Stimulated activated CD4-positive, alpha-beta T cell treated with anti-CD3 and anti-CD28 coated beads, Interleukin-4, amount 100 ng/mL, for 4 hours (primary cell): ENCODE data around the gene HOXC5.

ENCODE experiments used
- DNase-seq, 2 experiments: peaks; one replicate each; pipeline ENCODE4 v3.0.0-alpha.2; 2020

HOXC5 gene

GRCh38 chr12:54032627-54033100 lies at the start of gene HOXC5:
Gene HOXC5, plus strand, starts transcription at chr12:54033050. Its CDS starts 73 bp downstream, at chr12:54033123.
- peak; percentile 39 to 51 for DNase-seq

GRCh38 chr12:53983568-53983949 lies 49.3 kb upstream of the HOXC5 start:
- DNase-seq = no peak

DNA sequence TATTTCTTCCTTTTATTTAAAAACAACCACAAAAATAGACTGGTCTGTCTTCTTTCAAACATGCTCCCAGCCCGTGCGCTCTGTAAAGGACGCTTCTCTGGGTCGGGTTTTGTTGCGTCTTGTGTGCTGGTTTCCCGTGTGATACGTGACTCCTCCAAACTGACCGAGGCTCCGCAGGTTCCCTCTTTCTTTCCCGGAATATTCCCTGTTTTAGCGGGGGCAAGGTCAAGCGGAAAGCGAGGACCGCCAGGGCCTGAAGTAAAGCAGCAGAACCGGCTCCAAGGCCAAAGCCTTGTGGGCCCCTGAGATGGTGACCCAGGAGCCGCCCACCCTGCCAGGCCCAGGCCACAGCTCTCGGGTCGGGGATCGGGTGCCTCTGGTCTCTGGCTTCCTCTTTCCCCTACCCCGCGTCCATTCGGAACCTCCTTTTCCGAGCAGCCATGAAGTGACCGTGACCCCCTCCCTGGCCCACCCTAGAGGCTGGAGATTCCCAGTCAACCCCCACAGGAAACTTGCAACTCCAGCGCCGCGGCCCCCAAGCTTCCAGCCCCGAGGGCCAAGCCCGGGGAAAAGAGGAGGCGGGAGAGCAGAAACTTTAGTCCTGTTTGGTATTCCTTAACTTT lies 48.8 kb upstream of the HOXC5 start:
- DNase-seq = no peak

- DNase-seq = peak; percentile 81 to 82
Measured at GRCh38 chr12:53984901-53985691, 47.8 kb upstream of the HOXC5 start, which contains the start of gene HOXC10. Gene HOXC10, plus strand, starts transcription at chr12:53985146. Its CDS starts 114 bp downstream, at chr12:53985260.

- DNase-seq = no peak
Measured at GRCh38 chr12:53985692-53985993, 47.2 kb upstream of the HOXC5 start.

DNA sequence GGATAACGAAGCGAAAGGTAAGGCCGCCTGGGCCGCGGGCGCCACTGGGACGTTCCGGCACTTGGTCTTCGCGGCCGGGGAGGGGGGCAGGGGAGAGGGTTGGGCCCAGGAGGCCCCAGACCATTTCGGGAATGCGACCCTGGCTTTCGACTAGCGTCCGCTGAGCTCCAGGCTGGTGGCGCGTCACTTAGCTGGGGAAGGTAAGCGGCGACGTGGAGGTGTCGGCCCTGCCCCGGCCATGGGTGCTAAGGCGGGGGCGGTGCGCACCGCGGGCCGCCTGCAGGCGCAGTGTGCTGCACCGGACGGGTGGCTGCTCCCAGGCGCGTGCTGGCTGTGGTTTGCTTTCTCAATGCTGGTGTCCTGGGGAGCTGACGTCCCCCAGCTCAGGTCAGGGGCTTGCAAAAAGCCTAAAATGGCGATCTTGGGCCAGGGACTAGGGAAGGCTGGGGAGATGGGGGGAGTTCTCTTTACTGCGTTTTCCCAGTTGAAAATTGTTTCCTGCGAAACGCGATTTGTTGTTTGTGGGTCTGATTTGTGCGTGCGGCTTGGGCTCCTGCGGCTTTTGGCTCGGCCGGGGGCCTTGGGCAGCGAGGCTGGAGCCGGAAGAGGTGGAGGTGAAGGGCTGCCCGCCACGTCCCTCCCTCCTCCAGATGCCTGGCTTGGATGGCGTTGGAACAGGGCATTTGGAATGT lies 46.7 kb upstream of the HOXC5 start:
- DNase-seq = no peak

DNA sequence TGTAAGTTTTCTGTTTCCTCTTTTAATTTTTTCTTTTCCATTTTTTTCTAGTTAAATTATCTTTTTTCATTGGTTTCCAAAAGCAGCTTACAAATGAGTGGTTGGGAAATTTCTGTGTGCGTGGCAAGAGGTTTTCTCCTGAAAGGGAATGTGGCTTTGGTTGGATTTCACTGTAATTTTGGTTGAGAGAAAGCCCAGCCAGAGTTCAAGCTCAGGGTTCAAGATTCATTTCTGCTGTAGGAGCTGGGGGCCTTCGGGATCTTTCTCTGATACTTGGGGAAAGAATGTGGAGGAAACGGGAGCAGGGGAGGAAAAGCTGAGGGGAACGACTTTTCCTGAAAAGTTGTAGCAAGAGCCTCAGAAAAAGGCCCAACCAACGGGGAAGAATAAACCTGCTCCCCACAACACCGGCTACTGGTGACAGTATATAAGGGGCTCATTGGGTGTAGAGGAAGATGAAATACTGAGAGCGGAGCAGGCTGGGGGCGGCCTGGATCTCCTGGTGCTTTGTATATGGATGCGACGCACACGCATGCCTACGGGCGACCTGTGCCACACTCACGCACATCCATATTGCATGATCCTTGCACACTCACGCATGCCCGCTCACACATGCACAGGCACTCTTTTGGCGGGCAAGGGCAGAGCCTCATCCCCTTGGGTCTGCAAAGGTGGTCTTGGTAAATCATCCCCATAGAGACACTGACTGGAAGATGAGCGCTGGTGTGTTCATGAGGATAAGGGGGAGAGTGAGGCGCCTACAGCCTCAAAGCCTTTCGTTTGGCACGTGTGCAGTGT lies 46.0 kb upstream of the HOXC5 start:
- DNase-seq = no peak

DNA sequence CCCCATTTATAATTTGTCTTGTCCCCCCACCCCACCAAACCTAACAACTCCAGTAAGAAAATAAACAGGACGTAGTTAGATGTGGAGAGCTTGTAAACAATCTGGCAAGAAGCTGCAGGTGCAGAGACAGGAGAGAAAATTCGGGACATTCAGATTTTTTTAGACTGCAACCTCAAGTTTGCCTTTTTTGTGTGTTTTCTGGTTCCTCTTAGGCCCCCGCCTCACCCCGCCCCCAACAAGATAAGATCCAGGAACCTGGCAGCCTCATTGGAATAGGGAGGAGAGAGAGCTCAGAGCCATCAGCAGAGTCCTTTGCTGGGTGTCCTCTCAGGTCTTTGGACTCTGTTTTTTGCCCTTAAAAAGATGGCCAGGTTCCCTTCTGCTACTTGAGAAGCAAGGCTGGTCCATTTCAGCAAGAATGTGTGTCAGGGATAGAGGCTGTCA lies 45.0 kb upstream of the HOXC5 start:
- DNase-seq = no peak

- DNase-seq = no peak
Measured at GRCh38 chr12:53988541-53989226, 44.2 kb upstream of the HOXC5 start.

DNA sequence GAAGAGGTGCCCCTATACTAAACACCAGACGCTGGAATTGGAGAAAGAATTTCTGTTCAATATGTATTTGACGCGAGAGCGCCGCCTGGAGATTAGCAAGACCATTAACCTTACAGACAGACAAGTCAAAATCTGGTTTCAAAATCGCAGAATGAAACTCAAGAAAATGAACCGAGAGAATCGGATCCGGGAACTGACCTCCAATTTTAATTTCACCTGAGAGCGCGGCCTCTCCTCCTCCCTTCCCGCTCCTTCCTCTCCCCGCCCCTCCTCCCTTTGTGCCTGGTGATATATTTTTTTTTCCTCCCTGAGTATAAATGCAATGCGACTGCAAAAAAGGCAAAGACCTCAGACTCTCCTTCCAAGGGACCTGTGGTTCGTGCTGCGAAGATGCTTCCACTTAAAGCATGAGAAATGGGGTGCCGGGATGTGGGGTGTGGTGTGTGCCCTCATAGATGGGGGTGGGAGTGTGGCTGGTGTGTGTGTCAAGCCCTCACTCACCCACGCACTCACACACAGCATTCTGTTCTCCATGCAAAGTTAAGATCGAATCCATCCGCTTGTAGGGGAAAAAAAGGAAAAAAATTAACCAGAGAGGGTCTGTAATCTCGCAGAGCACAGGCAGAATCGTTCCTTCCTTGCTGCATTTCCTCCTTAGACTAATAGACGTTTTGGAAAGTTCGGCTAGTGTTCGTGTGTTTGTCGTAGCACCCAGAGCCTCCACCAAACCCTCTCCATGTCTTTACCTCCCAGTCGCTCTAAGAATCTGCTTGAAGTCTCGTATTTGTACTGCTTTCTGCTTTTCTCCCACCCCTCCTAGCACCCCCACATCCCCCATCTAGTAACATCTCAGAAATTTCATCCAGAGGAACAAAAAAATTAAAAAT lies 43.4 kb upstream of the HOXC5 start:
- DNase-seq = no peak

DNA sequence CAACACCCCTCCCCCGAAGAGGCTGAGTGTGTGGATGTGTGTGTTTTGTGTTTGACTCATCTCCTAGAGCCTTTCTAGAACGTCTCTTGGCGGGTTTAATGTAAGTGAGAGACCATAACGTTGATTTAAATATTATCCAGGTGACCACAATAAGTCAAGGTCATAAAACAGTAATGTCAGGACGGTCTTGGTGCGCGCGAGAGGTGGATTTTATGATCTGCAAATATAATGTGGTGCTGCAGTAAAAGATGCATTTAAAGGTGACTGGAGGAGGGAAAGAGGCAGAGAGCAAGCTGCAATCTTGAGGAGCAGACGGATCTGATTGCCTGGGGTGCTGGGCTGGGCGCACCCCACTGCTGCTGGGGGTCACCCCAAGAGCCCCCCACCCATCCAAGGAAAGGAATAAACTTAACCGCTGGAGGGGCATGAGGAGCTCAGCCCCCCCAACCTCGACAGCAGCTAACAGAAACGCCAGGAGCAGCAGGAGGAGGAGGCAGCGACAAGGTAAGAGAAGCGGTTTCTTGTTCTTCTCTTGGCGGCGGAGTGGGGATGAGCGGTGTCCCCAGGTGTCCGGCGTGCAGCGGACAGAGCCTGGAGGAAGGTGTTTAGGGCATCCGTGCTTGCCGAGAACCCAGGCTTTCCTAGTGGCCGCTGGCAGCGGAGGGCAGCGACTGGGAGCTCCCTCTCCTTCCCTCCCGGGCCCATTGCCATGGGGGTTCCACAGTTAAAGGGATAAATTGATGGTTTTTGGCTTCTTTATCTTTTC lies 42.4 kb upstream of the HOXC5 start:
- DNase-seq = no peak

DNA sequence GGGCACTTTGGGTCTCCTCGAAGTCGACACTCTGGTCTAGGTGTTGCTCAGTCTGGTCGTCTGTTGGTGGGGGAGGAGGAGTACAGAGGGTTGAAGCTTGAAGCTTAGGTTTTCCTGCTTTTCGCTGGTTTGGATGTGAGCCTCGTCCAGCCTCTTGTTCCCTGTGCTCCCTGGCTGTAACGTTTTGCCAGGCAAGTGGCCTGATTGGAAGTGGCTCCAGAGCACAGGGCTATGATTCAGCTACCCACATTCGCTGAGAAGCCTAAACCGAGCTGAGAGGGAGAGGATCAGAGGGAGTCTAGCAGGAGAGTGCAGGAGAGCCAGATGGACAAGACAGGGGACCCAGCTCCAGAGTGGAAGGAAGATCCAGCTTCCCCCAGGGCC lies 41.8 kb upstream of the HOXC5 start:
- DNase-seq = no peak

GRCh38 chr12:53992377-53992889 lies 40.4 kb upstream of the HOXC5 start:
- DNase-seq = no peak

DNA sequence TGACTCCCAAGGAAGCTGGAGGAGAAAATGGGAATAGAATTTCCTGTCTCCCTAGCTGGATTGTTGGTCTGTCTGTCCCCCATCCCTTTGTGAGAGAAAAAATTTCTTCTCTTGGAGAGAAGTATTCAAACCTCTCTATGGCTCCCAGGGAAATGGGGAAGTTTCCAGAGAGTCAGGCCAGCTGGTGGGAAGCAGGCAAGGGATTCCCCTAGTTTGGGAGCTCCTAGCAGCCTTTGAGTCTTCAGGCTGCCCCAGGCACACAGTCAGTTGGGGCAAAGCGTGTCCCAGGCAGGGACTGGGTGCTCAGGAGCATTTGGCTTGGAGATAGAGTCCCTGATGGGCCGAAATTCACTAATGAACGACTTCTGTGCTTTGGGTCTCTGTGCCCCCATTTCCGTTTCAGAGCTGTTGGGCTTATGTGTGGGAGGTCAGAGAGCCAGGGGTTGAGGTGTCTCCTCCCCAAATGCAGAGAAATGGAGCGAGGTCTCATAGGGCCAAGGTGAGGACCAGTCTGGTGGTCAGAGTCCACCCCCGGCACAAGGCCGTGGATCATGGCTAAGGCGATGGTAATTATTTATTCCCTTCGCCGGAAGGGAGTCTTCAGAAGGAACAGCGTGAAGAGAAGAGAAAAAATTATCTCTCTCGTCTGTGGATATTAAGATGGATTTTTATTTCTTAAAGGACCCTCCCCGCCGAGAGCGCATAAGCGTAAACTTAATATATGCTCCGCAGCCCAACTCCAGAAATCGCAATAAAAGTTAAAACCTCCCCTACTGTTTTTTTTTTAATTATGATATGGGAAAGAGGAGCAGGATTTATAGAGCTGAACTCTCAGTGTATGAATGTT lies 39.5 kb upstream of the HOXC5 start:
- no peak for DNase-seq

- no peak for DNase-seq
Measured at GRCh38 chr12:53994009-53994263, 38.9 kb upstream of the HOXC5 start.

- DNase-seq = no peak
Measured at GRCh38 chr12:53994264-53995001, 38.4 kb upstream of the HOXC5 start.

- no peak for DNase-seq
Measured at GRCh38 chr12:53995002-53995377, 37.9 kb upstream of the HOXC5 start.

- no peak for DNase-seq
Measured at GRCh38 chr12:53995378-53996239, 37.2 kb upstream of the HOXC5 start.
